HG03103 (cell line): Measurements from ENCODE around the gene IGSF3.
"Not testable (repeated sequence)": the region's sequence is repeated elsewhere in the genome, so short reads cannot be mapped to it uniquely, and the experiment has no call there.

Experiments
- ATAC-seq: cut with Tn5 transposase; IDR thresholded peaks from one replicate; pipeline ENCODE4 v1.9.1; 2021; ENCODE audit warnings: low read depth; ENCODE audit not compliant: unreplicated experiment

IGSF3 gene

GRCh38 chr1:116603646-116604045 lies 63.9 kb downstream of the IGSF3 start:
- not testable (repeated sequence) for ATAC-seq

GRCh38 chr1:116599369-116599768 lies 68.2 kb downstream of the IGSF3 start:
- ATAC-seq: not testable (repeated sequence)

DNA sequence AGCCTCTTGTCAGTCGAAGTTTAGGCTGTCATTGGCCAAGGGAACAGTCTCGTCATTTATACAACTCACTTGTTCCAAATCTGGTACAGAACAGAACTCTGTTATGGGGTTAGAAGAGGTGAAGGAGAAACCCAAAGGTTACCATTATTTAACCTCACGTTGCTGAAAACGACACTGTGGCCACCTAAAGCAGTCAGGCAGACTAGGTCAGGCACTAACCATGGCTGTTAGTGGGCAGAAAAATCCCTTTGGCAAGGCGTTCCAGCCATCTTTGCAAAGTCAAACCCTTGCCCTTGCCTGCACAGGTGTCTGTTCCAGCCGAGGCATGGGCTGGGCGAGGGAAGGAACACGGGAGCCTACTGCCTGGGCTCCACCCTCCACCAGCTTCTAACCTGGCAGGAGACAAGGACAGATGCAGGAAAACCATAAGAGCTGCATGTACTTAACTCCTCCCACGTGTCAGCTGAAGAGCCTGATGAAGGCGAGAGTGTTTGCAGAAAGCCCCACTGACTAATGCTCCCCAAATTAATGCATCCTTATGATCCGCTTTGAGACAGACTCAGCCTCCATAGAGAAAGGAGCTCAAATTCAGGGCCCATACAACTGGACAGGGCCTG lies 69.0 kb downstream of the IGSF3 start:
- not testable (repeated sequence) for ATAC-seq

GRCh38 chr1:116597388-116597787 lies 70.1 kb downstream of the IGSF3 start:
- peak; percentile 70 for ATAC-seq

DNA sequence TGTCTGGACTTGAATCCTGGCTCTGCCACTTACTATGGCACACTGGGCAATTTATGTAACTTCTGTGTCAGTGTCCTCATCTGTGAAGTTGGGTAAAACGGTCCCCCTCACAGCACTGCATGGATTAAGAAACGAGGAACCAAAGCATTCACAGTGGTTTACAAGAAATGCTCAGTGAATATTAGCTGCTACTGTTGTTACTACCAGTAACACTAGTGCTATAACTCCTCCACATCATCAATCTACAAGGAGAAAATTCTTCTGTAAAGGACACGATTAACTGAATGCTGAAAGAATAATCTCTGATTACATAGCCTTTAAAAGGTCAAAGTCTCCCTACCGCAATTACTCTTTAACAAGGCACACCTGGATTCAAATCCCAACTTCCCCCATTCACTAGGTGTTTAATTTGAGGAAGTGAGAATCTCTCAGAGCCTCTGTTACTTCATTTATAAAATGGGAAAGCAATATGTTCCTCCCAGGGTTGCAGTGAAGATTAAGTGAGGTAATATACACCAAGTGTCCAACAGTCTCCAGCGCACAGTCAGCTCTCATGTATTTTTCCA lies 70.7 kb downstream of the IGSF3 start:
- ATAC-seq: not testable (repeated sequence)

DNA sequence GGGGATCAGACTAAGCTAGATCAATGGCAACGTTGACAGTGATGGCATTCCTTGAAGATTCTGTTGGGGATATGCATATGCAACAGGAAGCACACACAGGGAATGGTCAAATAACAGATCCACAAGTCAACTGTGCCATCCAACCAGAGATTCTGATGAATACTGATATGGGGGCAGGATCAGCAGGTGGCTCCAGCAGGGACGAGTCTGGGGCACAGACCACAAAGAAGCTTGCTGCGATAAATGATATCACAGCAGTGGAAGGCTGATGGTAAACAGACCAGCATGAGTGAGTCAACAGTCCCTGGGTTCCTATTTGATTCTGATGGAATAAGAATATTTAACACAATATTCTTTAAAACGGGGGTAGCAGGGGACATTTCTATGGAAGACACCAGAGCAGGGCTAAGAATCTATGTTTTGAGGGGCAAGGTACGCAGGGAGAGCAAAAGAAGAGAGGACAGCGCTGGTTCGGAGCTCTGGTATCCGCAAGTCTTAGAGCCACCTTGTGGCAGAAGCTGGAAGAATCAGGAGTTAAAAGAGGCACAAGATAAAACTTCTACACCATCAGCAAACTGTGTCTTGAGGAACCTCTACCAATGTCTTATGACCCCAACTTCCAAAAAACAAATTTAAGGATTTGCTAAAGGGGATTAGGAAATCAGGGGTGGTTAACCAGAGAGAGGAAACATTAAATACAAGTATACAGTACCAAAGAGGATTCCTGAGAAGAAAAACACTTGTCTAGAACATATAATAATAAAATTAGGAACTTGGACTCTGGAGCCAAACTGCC lies 71.4 kb downstream of the IGSF3 start:
- not testable (repeated sequence) for ATAC-seq

DNA sequence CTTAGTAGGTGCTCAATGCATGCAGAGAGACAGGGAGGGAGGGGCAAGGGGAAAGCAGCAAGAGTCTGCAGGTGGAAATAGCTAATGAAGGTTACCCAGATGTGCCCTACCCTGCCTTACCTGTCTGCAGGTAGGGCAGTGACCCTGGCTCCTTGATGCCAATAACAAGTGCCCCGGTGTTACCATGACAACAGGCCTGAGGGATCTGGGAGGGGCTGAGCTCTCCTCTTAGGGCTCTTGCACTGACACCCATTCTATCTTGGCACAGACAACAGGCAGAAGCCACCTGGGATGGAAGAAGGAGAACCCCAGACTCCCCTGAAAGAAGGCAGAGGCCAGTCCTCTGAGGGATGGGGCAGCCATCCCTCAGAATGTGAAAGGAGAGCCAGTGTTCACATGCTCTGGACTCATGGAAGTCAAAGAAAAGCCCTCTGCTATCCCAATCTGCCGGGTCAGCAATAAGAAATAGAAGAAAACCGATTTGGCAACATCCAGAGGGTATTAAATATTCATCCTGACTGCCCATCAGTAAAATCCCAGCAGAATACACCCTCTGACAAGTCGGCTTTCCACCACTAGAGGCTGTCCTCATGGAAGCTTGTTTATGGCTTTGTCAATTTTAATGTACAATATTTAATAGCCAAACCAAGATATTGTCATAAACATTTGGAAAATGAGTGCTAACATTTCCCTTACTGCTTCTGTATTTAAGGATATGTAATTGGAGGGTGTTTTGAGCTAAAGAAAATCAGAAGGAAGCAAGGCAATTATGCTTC lies 72.3 kb downstream of the IGSF3 start:
- not testable (repeated sequence) for ATAC-seq

- ATAC-seq: not testable (repeated sequence)
Measured at GRCh38 chr1:116593977-116594376, 73.6 kb downstream of the IGSF3 start.

- not testable (repeated sequence) for ATAC-seq
Measured at GRCh38 chr1:116593401-116593800, 74.1 kb downstream of the IGSF3 start.

GRCh38 chr1:116591951-116592605 lies 75.5 kb downstream of the IGSF3 start:
- not testable (repeated sequence) for ATAC-seq

DNA sequence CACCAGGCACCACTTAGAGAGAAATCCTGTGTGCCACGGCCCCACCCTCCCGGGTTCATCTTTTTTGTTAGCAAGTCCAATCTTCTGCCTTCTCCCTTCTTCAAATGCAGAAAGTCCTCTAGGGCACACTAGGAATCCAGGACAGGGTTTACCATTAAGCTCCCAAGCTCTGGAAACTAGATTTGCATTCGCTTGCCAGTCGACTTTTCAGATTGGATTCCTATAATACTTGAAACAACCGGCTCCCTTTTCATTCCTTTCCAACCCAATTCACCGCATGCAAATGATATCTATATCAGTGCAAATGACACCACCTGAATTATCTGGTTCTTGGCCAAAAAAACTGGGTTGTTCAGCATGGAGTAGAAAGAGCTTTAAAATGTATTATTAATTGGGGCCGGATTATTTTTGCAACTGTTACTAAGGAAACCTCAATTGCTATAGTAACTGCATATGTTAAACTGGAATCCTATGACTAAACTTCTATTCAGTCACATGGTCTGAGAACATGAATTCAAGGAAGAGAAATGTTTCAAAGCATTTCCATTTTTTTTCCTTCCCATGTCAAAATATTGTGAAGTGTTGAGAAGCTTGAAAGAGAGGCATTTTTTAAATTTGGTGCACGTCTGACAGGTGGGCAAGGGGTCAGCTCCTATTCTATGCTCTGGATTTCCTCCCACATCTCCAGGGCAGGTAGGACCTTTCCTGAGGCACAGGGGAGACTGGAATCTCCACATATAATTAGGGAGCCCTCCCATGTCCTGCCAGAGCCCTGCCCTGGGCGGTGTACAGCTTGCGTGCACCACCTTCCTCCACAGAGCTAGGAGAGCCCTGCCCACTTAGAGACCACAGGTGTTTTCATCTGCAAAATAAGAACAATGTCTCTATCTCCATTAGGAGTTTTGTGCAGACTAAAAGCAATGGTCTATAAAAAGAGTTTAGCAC lies 76.3 kb downstream of the IGSF3 start:
- ATAC-seq: not testable (repeated sequence)

GRCh38 chr1:116590359-116591005 lies 77.1 kb downstream of the IGSF3 start:
- ATAC-seq: not testable (repeated sequence)

GRCh38 chr1:116589101-116589735 lies 78.3 kb downstream of the IGSF3 start:
- ATAC-seq: not testable (repeated sequence)

GRCh38 chr1:116587501-116588227 lies 79.9 kb downstream of the IGSF3 start:
- no peak for ATAC-seq

- no peak for ATAC-seq
Measured at GRCh38 chr1:116586741-116587143, 80.8 kb downstream of the IGSF3 start.

DNA sequence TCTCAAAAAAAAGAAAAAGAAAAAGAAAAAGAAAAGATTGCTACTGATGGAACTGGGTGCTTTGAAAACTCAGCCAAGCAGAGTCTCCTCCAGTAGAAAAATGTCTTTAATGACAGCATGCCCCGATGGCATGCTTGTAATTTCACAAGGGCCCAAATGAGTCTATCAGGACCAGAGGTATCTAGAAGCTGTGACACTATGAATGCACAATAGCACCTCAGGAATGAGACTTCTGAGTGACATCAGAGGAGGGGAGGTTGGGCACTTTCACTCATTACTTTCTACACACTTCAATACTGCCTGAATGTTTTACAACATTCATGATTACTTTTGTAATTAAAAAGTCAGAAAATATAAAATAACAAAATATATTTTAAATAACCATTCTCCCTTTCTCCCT lies 81.6 kb downstream of the IGSF3 start:
- ATAC-seq: no peak

DNA sequence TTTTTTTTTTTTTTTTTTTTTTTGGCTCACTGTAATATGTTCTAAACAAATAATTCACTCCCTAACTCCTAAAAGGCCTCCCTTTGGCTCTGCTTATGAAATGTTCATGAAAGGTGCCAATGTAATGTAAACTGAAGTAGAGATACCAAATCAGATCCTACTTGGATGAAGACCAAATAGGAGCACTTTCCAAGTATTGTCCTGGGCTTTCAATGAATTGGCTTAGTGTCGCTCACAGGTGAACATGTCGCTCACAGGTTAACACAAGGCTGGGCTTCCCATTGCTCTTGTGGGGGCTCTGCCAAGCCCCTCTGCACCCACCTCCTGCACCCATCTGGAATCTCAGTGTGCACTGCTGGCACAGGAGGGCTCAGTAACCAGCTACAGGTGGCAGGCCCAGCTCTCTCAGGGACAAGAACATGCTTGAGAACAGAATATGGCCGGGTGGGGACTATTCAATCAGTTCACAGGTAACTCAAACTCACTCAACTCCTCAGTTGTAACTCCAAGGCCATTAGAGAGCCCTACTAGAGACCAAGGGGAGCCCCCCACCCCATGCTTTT lies 86.1 kb downstream of the IGSF3 start:
- ATAC-seq: no peak
